Fibroblast of skin of abdomen (primary cell): ENCODE results near the gene DTX2.
"Not testable (repeated sequence)": the region's sequence is repeated elsewhere in the genome, so short reads cannot be mapped to it uniquely, and the experiment has no call there.

Experiments
- DNase-seq: peaks from one replicate; pipeline ENCODE4 v3.0.0-alpha.2; 2013

The DTX2 gene

DNA sequence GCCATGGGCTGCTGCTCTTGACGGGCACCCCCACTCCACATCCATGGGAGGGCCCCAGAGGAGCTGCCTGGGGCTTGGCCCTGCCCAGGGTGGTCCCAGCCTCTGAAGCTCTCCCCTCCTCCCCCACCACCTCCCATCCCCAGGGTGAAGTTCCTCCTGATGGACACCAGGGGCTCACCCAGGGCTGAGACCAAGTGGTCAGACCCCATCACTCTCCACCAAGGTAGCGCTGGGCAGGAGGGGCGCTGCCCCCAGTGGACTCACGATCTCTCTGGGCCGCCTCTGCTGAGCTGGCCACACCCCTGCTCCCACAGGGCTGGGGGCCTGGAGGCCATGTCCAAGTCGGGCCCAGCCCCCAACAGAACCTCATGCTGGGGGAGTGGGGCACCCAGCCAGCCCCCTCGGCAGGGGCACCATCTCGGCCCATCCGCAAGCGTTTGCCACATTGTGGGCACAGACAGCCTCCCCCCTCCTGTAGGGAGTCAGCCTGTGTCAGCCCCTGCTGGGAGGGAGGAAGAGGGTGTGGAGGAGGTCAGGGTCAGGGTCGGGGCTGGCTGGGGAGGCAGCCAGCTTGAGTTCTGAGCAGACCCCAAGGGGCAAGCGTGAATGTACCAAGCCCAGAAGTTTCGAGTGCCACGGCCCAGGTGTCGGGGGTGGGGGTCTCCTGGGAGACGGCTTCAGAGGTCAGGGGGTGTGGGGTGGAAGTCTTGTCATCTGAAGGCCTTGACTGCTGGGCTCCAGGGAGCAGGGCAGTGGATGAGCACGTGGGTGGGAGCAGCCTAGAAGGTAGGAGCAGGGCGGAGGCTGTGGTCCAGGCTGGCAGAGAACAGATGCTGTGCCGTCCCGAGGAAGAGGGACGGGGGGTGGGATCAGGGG, 51.7 kb downstream of the DTX2 start:
- no peak for DNase-seq

DNA sequence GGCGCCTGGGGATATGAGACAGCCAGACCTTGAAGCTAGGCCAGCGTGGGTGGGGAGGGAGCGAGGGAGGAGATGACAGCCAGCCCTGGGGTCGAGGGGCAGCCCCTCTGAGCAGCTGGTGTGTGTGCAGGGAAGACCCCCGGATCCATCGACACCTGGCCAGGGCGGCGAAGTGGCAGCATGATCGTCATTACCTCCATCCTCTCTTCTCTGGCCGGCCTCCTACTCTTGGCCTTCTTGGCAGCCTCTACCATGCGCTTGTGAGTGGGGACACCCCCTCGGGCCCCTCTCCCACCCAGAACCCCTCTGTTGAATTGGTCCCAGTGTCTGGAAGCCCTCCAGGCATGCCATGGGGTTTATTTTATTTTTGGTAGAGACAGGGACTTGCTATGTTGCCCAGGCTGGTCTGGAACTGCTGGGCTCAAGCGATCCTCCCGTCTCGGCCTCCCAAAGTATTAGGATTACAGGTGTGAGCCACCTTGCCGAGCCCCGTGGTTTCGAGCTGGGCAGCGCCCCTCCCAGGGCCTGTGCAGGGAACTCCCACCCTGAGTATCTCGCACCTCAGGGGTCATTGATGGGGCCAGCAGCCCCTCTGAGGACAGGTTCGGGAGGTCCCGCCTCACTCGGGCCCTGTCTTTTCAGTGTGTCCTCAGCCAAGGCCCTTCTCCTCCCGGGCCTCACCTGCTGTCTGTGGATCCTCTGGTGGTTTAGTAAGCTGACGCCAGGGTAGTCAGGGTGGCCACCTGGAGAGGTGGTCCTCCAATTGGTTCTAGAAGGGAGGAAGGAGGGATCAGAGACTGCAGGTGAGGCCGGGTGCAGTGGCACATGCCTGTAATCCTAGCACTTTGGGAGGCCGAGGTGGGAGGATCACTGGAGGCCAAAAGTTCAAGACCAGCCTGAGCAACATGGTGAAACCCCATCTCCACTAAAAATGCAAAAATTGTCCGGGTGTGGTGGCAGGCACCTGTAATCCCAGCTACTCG, 52.6 kb downstream of the DTX2 start:
- no peak for DNase-seq

- DNase-seq, result no peak
These were observed 53.6 kb downstream of the DTX2 start for GRCh38 chr7:76514926-76515771.

DNA sequence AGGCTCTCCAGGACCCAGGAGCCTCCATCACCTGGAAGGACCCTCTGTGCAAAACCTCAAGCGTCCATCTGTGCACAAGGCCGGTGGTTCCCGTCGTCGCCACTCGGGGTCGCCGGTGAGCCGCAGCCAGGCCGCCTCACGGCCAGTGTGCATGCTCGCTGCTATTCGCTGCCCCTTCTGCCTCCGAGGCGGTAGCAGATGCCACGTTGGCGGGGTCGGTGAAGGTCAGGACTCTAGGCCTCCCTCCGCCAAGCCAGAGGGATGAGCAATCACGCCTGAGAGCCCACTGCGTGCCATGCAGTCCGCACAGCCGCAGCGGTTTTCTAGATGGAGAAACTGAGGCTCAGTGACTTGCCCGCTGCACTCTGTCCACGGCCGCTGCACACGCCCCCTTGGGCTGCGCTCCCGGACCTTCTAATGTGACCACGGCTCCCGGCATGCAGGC, 54.5 kb downstream of the DTX2 start:
- DNase-seq, result peak; percentile 23

DNA sequence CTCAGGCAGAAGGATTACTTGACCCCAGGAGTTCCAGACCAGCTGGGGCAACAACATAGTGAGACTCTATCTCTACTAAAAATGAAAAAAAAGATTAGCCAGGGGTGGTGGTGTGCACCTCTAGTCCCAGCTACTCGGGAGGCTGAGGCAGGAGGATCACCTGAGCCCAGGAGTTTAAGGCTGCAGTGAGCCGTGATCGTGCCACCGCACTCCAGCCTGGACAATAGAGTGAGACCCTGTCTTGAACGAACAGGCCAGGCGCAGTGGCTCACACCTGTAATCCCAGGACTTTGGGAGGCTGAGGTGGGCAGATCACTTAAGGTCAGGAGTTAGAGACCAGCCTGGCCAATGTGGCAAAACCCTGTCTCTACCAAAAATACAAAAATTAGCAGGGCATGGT, 55.4 kb downstream of the DTX2 start:
- not testable (repeated sequence) for DNase-seq

DNA sequence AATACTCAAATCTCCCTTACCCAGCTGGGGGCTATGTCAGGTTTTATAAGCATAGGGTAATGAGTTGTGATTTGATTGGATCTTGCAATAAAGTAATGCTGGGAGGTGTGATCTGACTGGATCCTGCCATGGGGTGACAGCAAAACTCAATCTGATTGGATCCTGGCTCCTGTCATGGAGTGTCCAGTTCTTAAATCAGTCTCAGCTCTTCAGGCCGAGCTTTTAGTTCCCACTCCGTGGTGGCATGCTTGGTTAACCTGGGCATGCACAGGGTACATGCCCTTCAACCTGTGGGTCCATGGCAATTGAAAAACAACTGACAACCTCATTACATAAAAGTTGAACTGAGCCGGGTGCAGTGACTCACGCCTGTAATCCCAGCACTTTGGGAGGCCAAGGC, 64.7 kb downstream of the DTX2 start:
- DNase-seq, result not testable (repeated sequence)

DNA sequence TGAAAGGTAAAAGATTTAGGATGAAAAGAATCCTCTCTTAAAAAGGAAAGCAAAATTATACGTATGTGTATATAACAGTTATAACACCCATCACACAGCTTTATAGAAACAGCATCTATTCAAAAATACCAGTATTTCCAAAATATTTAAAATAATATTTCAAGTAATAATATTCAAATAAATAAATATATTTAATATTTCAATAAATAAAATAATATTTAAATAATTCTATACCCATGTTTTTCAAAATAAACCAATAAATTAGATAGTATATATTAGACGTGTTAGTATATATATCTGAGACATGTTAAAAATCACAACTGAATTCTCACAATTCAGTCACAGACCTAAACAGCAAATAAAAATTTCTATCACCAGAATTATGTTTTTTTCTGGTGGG, 70.1 kb downstream of the DTX2 start:
- DNase-seq, result not testable (repeated sequence)

- not testable (repeated sequence) for DNase-seq
These were observed 81.7 kb downstream of the DTX2 start, which contains the start of gene SPDYE16 for GRCh38 chr7:76543197-76543596. Gene SPDYE16 (minus strand): TSS chr7:76543297. CDS start chr7:76541459, 1,838 bp downstream.

- peak; percentile 90 for DNase-seq
These were observed 87.7 kb downstream of the DTX2 start for GRCh38 chr7:76549025-76549854.

DNA sequence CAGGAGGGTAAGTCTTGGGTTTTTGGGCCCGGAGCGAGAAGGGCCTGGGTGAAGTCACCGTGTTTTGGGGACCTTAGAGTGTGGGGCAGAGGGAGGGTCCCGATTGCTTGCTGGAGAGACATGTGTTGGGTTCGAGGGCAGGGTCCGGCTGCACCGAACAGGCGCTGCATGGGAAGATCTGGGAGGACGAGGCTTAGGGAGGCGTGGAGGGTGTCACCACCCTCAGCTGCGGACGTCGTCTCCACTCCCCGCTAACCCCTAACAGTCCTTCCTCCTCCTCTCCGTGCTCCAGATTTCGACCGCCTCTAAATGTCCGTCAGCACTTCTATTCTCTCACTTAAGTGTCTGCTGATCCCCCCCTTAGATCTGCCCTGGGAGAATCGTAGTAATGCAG, 88.3 kb downstream of the DTX2 start:
- not testable (repeated sequence) for DNase-seq

GRCh38 chr7:76551992-76552391, 90.5 kb downstream of the DTX2 start:
- not testable (repeated sequence) for DNase-seq
